GM12864 (cell line): Measurements from ENCODE around the gene NEK6.

Experiments used
- DNase-seq: peaks from one replicate; pipeline ENCODE4 v3.0.0-alpha.2; 2011; ENCODE audit warnings: low read depth
- H3K4me3 ChIP-seq: 2 replicates; pipeline ENCODE4 v1.5.1; 2011; ENCODE audit warnings: mild to moderate bottlenecking, low read depth, low read length, control low read depth
- CTCF ChIP-seq: IDR thresholded peaks from 2 replicates; pipeline ENCODE4 v1.5.1; 2011; ENCODE audit warnings: low read depth, mild to moderate bottlenecking, moderate library complexity, low read length, control low read depth, inconsistent platforms; ENCODE audit errors: missing control alignments

NEK6 gene

GRCh38 chr9:124293718-124294506 lies 36.2 kb downstream of the NEK6 start:
- H3K4me3 ChIP-seq: no peak overlapping the region
- DNase-seq: no peak
- TF ChIP-seq CTCF: no peak

GRCh38 chr9:124295159-124295794 lies 37.5 kb downstream of the NEK6 start:
- no peak for DNase-seq
- no peak overlapping the region for H3K4me3 ChIP-seq

GRCh38 chr9:124296094-124296493 lies 38.3 kb downstream of the NEK6 start:
- TF ChIP-seq CTCF: no peak
- H3K4me3 ChIP-seq: no peak overlapping the region

More at GRCh38 chr9:124295159-124295794, 37.5 kb downstream of the NEK6 start:
- no peak for TF ChIP-seq CTCF

GRCh38 chr9:124296796-124297550 lies 39.2 kb downstream of the NEK6 start:
- no peak for DNase-seq
- TF ChIP-seq CTCF: no peak
- no peak overlapping the region for H3K4me3 ChIP-seq

More at GRCh38 chr9:124296094-124296493, 38.3 kb downstream of the NEK6 start:
- DNase-seq: no peak

- no peak for DNase-seq
- no peak overlapping the region for H3K4me3 ChIP-seq
- TF ChIP-seq CTCF: no peak
Measured at GRCh38 chr9:124297551-124297901, 39.8 kb downstream of the NEK6 start.

- TF ChIP-seq CTCF: no peak
- no peak for DNase-seq
- H3K4me3 ChIP-seq: no peak overlapping the region
Measured at GRCh38 chr9:124297915-124298645, 40.3 kb downstream of the NEK6 start.
